HCT116 (cell line): Measurements from ENCODE around the gene MIB2.

Experiments
- ATF3 ChIP-seq: IDR thresholded peaks from 2 replicates; pipeline ENCODE4 v1.6.1; 2012
- CEBPB ChIP-seq: IDR thresholded peaks from 2 replicates; pipeline ENCODE4 v1.6.1; 2012; ENCODE audit warnings: low read depth
- CTCF ChIP-seq, 3 experiments: fragments of 200-600 bp in 1 of 3; sonication (generic) in 1 of 3; IDR thresholded peaks in 2 of 3; conservative IDR thresholded peaks in 1 of 3; 2 replicates each; pipeline ENCODE4 v1.5.1; 2012 to 2017; ENCODE audit warnings: low read depth in 2 of 3, low read length in 2 of 3, antibody characterized with exemption in 1 of 3, borderline replicate concordance in 1 of 3, control low read depth in 1 of 3, mild to moderate bottlenecking in 1 of 3, mixed read lengths in 1 of 3, mixed run types in 1 of 3, moderate library complexity in 1 of 3; ENCODE audit not compliant: insufficient read depth in 1 of 3
- MAX ChIP-seq: IDR thresholded peaks from 2 replicates; pipeline ENCODE4 v1.6.1; 2012
- POLR2A ChIP-seq: IDR thresholded peaks from 2 replicates; pipeline ENCODE4 v1.7.0; 2011; ENCODE audit warnings: borderline replicate concordance; ENCODE audit not compliant: insufficient read depth, insufficient read length; ENCODE audit errors: extremely low read depth
- POLR2AphosphoS5 ChIP-seq: IDR thresholded peaks from 2 replicates; pipeline ENCODE4 v1.6.1; 2011; ENCODE audit warnings: mild to moderate bottlenecking, low read depth, low read length, moderate library complexity

GRCh38 chr1:1624443-1625403 is 9.4 kb downstream of the MIB2 start:
- TF ChIP-seq CTCF (IDR thresholded peaks at IDR 0.05 in 2 of 3, conservative IDR thresholded peaks at IDR 0.05 in 1 of 3; ENCODE audit: borderline replicate concordance in 1 of 3, insufficient read depth in 1 of 3, low read depth in 2 of 3, low read length in 2 of 3): no peak
- no peak for TF ChIP-seq ATF3
- TF ChIP-seq POLR2AphosphoS5: no peak
- TF ChIP-seq MAX: no peak
- TF ChIP-seq POLR2A: no peak
- no peak for TF ChIP-seq CEBPB
